Natural killer cell (primary cell): ENCODE measurements around the gene ZNF595. TPM values are rescaled to one million over a fixed set of nuclear protein-coding genes. Genes with fewer than 3 reads are reported as not detected.
A peak's percentile ranks its signal among the peaks of the same experiment; 100 is the strongest.
"Not testable (repeated sequence)": the region's sequence is repeated elsewhere in the genome, so short reads cannot be mapped to it uniquely, and the experiment has no call there.

ENCODE experiments used
- ATAC-seq, 3 donors: fragments of 150-1000 bp in 2 of 3; fragments of 200-7000 bp in 1 of 3; cut with Tn5 transposase; 1 replicate in 1 of 3; 2 replicates in 2 of 3; pipeline ENCODE4 v1.10.0; 2021; ENCODE audit warnings: mild to moderate bottlenecking in 2 of 3, moderate library complexity in 2 of 3
- DNase-seq, 2 donors: peaks; one replicate each; pipeline versions ENCODE4 v3.0.0 to v3.0.0-alpha.2; 2013 to 2021; ENCODE audit warnings: mixed read lengths in 1 of 2
- H3K27ac ChIP-seq: one replicate; pipeline ENCODE4 v1.5.1; 2013; ENCODE audit warnings: mild to moderate bottlenecking, low read length
- H3K27me3 ChIP-seq: one replicate; pipeline ENCODE4 v1.6.1; 2013; ENCODE audit warnings: low read length; ENCODE audit not compliant: control insufficient read depth, insufficient read depth
- H3K36me3 ChIP-seq: one replicate; pipeline ENCODE4 v1.6.1; 2013; ENCODE audit warnings: low read length; ENCODE audit not compliant: control insufficient read depth, insufficient read depth
- H3K4me1 ChIP-seq: one replicate; pipeline ENCODE4 v1.6.1; 2013; ENCODE audit warnings: low read length; ENCODE audit not compliant: control insufficient read depth, insufficient read depth
- H3K4me3 ChIP-seq: one replicate; pipeline ENCODE4 v1.5.1; 2013; ENCODE audit warnings: low read length
- H3K9me3 ChIP-seq: one replicate; pipeline ENCODE4 v1.6.1; 2013; ENCODE audit warnings: low read length; ENCODE audit not compliant: control insufficient read depth, insufficient read depth
- H3K27ac Mint-ChIP-seq, 2 donors: one replicate each; pipeline ENCODE4 v1.8.0; 2022; ENCODE audit warnings: mild to moderate bottlenecking in 2 of 2, mixed read lengths in 2 of 2, moderate library complexity in 1 of 2
- H3K27me3 Mint-ChIP-seq, 2 donors: one replicate each; pipeline ENCODE4 v1.8.0; 2022; ENCODE audit warnings: low read depth in 2 of 2, mixed read lengths in 2 of 2
- H3K36me3 Mint-ChIP-seq: one replicate; pipeline ENCODE4 v1.8.0; 2022; ENCODE audit warnings: mixed read lengths
- H3K4me1 Mint-ChIP-seq, 2 donors: one replicate each; pipeline ENCODE4 v1.8.0; 2022; ENCODE audit warnings: mixed read lengths in 2 of 2
- H3K4me3 Mint-ChIP-seq: one replicate; pipeline ENCODE4 v1.8.0; 2022; ENCODE audit warnings: mild to moderate bottlenecking, moderate library complexity, mixed read lengths
- H3K9me3 Mint-ChIP-seq, 2 donors: one replicate each; pipeline ENCODE4 v1.8.0; 2022; ENCODE audit warnings: mixed read lengths in 2 of 2
- WGBS: methylation state at CpG from one replicate; pipeline ENCODE4 v1.1.7; 2013; ENCODE audit warnings: missing lambda C conversion rate; ENCODE audit not compliant: insufficient coverage; 5-methylcytosine and 5-hydroxymethylcytosine counted together
- intact Hi-C: fragments of 100-400 bp; cut with micrococcal nuclease; formaldehyde crosslinking; loops from one replicate; pipeline ENCODE4 v1.14.2; 2022
- total RNA-seq, 4 donors: library from RNA; stranded (reverse); fragments of 120-200 nt in 1 of 4; gene quantifications; one replicate each; pipeline versions ENCODE4 v1.2.3 to v1.2.4, GENCODE V29; 2013 to 2022

Gene ZNF595
- total RNA-seq, 3 donors from 2014 or later (not counting 1 experiment from before 2014, with no cell fraction given) = 23.0 to 91.2 (median 38.0) TPM

DNA sequence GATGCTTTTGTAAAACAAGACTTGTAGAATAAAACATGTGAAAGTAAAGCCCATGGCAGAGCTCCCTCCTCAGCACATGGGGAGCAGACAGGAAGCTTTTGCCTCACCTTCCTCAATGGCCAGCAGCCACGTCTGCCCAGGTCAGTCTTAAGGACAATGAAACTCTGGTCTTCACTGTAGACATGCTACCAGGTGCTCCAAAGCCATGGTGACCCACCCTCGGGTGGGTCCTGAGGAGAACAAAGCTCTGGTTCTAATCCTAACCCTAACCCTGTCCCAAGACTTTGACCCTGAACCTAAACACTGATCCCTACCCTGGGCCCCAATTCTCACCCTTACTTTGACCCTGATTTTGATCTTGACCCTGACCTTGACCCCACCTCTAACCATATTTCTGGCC is 30.2 kb upstream of the ZNF595 start:
- H3K27me3 Mint-ChIP-seq, H3K27me3 ChIP-seq, H3K4me1 ChIP-seq, H3K36me3 ChIP-seq, H3K36me3 Mint-ChIP-seq, intact Hi-C loops, H3K9me3 Mint-ChIP-seq, DNase-seq, ATAC-seq, H3K27ac ChIP-seq, H3K4me3 Mint-ChIP-seq, H3K4me3 ChIP-seq, H3K4me1 Mint-ChIP-seq, H3K27ac Mint-ChIP-seq, H3K9me3 ChIP-seq: not testable (repeated sequence)
- 39% methylated on average over 2 of the region's 2 CpGs for WGBS

GRCh38 chr4:24359-24758 is 28.8 kb upstream of the ZNF595 start:
- H3K9me3 Mint-ChIP-seq, H3K4me1 Mint-ChIP-seq, DNase-seq: not testable (repeated sequence)

GRCh38 chr4:27501-27900 is 25.6 kb upstream of the ZNF595 start:
- H3K9me3 Mint-ChIP-seq, H3K27ac Mint-ChIP-seq, H3K4me3 ChIP-seq, DNase-seq, H3K27me3 ChIP-seq, H3K27ac ChIP-seq, H3K4me3 Mint-ChIP-seq, H3K36me3 ChIP-seq, H3K36me3 Mint-ChIP-seq, H3K9me3 ChIP-seq, ATAC-seq, H3K4me1 ChIP-seq, H3K27me3 Mint-ChIP-seq, intact Hi-C loops, H3K4me1 Mint-ChIP-seq: not testable (repeated sequence)
- 96% methylated on average over 2 of the region's 3 CpGs for WGBS

More at GRCh38 chr4:24359-24758, 28.8 kb upstream of the ZNF595 start:
- H3K27me3 ChIP-seq, H3K36me3 ChIP-seq, intact Hi-C loops, H3K4me3 Mint-ChIP-seq, H3K4me3 ChIP-seq, H3K4me1 ChIP-seq, ATAC-seq, H3K27ac Mint-ChIP-seq, H3K27me3 Mint-ChIP-seq, H3K9me3 ChIP-seq, H3K36me3 Mint-ChIP-seq, H3K27ac ChIP-seq: not testable (repeated sequence)
- no CpG with 5 or more reads among the region's 1 CpG for WGBS

DNA sequence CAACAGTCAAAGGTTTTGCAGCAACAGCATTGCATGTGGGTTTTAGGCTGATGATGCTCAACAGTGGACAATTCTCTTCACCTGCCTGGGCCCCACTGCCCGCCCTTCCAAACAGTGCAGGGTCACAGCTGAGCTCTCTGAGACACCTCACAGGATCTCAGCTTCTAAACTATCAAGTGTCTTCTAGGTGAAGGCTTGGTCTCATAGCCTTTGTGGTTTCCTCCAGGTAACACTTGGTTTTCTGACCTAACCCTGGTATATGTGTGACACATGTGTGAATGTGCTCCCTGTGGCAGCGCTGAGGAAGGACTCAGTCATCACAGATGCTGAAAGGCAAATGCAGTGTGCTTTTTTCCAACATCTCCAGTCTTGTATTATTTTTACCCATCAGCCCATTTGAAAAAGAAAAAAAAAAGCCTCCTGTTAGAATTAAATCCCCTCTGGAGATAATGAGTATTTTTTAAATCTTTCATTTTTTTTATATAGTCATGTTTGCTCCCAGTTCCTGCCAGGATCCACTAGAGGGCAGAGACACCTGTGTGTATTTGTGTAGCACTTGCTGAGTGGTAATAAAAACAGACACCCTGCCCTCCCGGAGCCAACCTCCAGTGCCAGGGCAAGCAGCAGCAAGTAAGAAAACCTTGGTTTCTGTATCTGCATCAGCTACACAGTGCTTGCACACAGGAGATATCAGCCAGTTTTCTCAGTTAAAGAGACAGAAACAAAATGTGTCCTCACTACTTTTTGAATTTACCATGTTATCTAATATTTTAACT is 24.2 kb upstream of the ZNF595 start:
- H3K4me1 Mint-ChIP-seq, H3K4me3 Mint-ChIP-seq, H3K9me3 Mint-ChIP-seq, H3K27me3 ChIP-seq, H3K4me1 ChIP-seq, H3K4me3 ChIP-seq, H3K27me3 Mint-ChIP-seq, H3K27ac ChIP-seq, intact Hi-C loops, H3K36me3 Mint-ChIP-seq, DNase-seq, H3K9me3 ChIP-seq, H3K36me3 ChIP-seq: not testable (repeated sequence)
- ATAC-seq = peak; percentile 71 to 99 (median 95)
- H3K27ac Mint-ChIP-seq = peak overlapping the region; percentile 57 to 81
- WGBS = 38% methylated on average over 1 of the region's 3 CpGs

GRCh38 chr4:33314-33713 is 19.8 kb upstream of the ZNF595 start:
- H3K27ac ChIP-seq, H3K27me3 ChIP-seq, H3K9me3 Mint-ChIP-seq, H3K4me3 ChIP-seq, H3K27ac Mint-ChIP-seq, DNase-seq, intact Hi-C loops, H3K36me3 Mint-ChIP-seq, ATAC-seq, H3K4me3 Mint-ChIP-seq, H3K4me1 Mint-ChIP-seq, H3K4me1 ChIP-seq, H3K27me3 Mint-ChIP-seq, H3K9me3 ChIP-seq, H3K36me3 ChIP-seq: not testable (repeated sequence)
- no CpG with 5 or more reads among the region's 6 CpGs for WGBS

- intact Hi-C loops, H3K4me1 ChIP-seq, DNase-seq, H3K9me3 Mint-ChIP-seq, ATAC-seq, H3K27ac ChIP-seq, H3K4me3 Mint-ChIP-seq, H3K4me3 ChIP-seq, H3K4me1 Mint-ChIP-seq, H3K27me3 ChIP-seq, H3K9me3 ChIP-seq, H3K27me3 Mint-ChIP-seq, H3K36me3 Mint-ChIP-seq, H3K27ac Mint-ChIP-seq, H3K36me3 ChIP-seq: not testable (repeated sequence)
- 85% methylated on average over 3 of the region's 6 CpGs for WGBS
These were observed 16.3 kb upstream of the ZNF595 start for GRCh38 chr4:36559-37415.

DNA sequence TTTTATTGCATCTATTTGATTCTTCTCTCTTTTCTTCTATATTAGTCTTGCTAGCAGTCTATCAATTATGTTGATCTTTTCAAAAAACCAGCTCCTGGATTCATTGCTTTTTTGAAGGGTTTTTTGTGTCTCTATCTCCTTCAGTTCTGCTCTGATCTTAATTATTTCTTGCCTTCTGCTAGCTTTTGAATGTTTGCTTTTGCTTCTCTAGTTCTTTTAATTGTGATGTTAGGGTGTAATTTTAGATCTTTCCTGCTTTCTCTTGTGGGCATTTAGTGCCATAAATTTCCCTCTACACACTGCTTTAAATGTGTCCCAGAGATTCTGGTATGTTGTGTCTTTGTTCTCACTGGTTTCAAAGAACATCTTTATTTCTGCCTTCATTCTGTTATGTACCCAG is 14.9 kb upstream of the ZNF595 start:
- H3K9me3 ChIP-seq, intact Hi-C loops, H3K4me3 Mint-ChIP-seq, H3K9me3 Mint-ChIP-seq, ATAC-seq, H3K4me3 ChIP-seq, H3K4me1 ChIP-seq, H3K4me1 Mint-ChIP-seq, H3K27me3 ChIP-seq, H3K27me3 Mint-ChIP-seq, H3K36me3 Mint-ChIP-seq, H3K36me3 ChIP-seq, H3K27ac Mint-ChIP-seq, DNase-seq, H3K27ac ChIP-seq: not testable (repeated sequence)

DNA sequence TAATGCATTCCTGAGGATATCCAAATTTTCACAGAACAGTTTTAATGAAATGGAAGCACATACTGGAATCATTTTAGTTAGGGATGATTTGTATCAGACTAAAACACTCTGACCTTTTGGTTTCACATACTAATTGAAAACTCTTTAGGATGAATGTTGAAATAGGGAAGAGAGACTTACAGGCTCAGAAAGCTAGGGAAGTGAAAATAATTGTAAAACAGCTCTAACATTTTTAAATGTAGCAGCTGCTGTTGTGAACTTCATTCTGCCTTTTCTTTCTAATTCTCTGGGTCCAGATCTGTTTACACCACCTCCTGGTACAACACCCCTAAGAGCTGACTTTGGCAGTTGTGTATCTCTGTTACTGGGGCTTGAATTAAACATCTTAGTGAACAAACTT is 9.7 kb upstream of the ZNF595 start:
- intact Hi-C loops, H3K27me3 Mint-ChIP-seq, H3K27me3 ChIP-seq, H3K9me3 Mint-ChIP-seq, H3K4me1 Mint-ChIP-seq, H3K4me1 ChIP-seq, H3K36me3 Mint-ChIP-seq, H3K4me3 ChIP-seq, DNase-seq, H3K27ac ChIP-seq, H3K9me3 ChIP-seq, H3K4me3 Mint-ChIP-seq, H3K36me3 ChIP-seq, H3K27ac Mint-ChIP-seq: not testable (repeated sequence)
- ATAC-seq = peak in 1 of 3 donors; percentile 26
